SK-N-MC (cell line): ENCODE results near the gene SDK2.

Experiments
- DNase-seq: peaks from one replicate; pipeline ENCODE4 v3.0.0-alpha.2; 2011; ENCODE audit warnings: low read depth, low spot score
- H3K27ac ChIP-seq: fragments of 200-600 bp; sonication (generic); 2 replicates; pipeline ENCODE4 v1.5.1; 2016; ENCODE audit warnings: mixed run types
- H3K36me3 ChIP-seq: fragments of 200-600 bp; sonication (generic); 2 replicates; pipeline ENCODE4 v1.6.1; 2017; ENCODE audit warnings: antibody characterized with exemption, low read length, mixed read lengths; ENCODE audit not compliant: insufficient read depth
- H3K4me3 ChIP-seq: fragments of 200-600 bp; sonication (generic); 2 replicates; pipeline ENCODE4 v1.5.1; 2016
- H3K9ac ChIP-seq: fragments of 200-600 bp; sonication (generic); 2 replicates; pipeline ENCODE4 v1.8.0; 2017; ENCODE audit warnings: mixed run types, mixed read lengths; ENCODE audit not compliant: insufficient read length
- H3K9me3 ChIP-seq: fragments of 200-600 bp; sonication (generic); 2 replicates; pipeline ENCODE4 v1.6.1; 2017; ENCODE audit warnings: low read depth, mild to moderate bottlenecking, antibody characterized with exemption, low read length, moderate library complexity, mixed read lengths
- EZH2 ChIP-seq: fragments of 200-600 bp; sonication (generic); IDR thresholded peaks from one replicate; pipeline ENCODE4 v1.6.1; 2017; ENCODE audit warnings: antibody characterized with exemption
- FOXP2 ChIP-seq: optimal IDR thresholded peaks from 2 replicates; pipeline ENCODE3; 2011; ENCODE audit warnings: mild to moderate bottlenecking, moderate library complexity; ENCODE audit not compliant: insufficient read depth; ENCODE audit errors: extremely low read length, control extremely low read depth
- POLR2AphosphoS5 ChIP-seq: IDR thresholded peaks from 2 replicates; pipeline ENCODE4 v1.6.1; 2012; ENCODE audit warnings: mild to moderate bottlenecking, low read depth, low read length, borderline replicate concordance

The SDK2 gene

GRCh38 chr17:73508057-73508930 lies 136.0 kb downstream of the SDK2 start:
- DNase-seq: no peak

GRCh38 chr17:73506470-73507435 lies 137.5 kb downstream of the SDK2 start:
- Histone ChIP-seq H3K36me3 (no peaks in the 10 kb centered on the region), H3K9me3 (no peaks in the 10 kb centered on the region), H3K27ac (no peak overlapping the region), H3K4me3 (no peak overlapping the region), H3K9ac (no peak overlapping the region)
- TF ChIP-seq FOXP2 (no peak), EZH2 (no peak), POLR2AphosphoS5 (no peak)
- DNase-seq: no peak

More at GRCh38 chr17:73508057-73508930, 136.0 kb downstream of the SDK2 start:
- Histone ChIP-seq H3K4me3 (no peak overlapping the region), H3K9ac (no peak overlapping the region), H3K9me3 (no peaks in the 10 kb centered on the region), H3K27ac (no peak overlapping the region), H3K36me3 (no peaks in the 10 kb centered on the region)
- TF ChIP-seq POLR2AphosphoS5 (no peak), EZH2 (no peak), FOXP2 (no peak)

- Histone ChIP-seq H3K27ac (no peak overlapping the region), H3K9me3 (no peaks in the 10 kb centered on the region), H3K36me3 (no peaks in the 10 kb centered on the region), H3K9ac (no peak overlapping the region), H3K4me3 (no peak overlapping the region)
- TF ChIP-seq FOXP2: no peak
- TF ChIP-seq EZH2: no peak
- TF ChIP-seq POLR2AphosphoS5: no peak
- no peak for DNase-seq
Observed at GRCh38 chr17:73503560-73503959, 140.7 kb downstream of the SDK2 start.

GRCh38 chr17:73500414-73500999 lies 143.7 kb downstream of the SDK2 start:
- H3K36me3 ChIP-seq: no peaks in the 10 kb centered on the region
- H3K9me3 ChIP-seq: no peaks in the 10 kb centered on the region
- no peak overlapping the region for H3K4me3 ChIP-seq
- TF ChIP-seq POLR2AphosphoS5 (no peak), EZH2 (no peak), FOXP2 (no peak)
- no peak for DNase-seq
- H3K27ac ChIP-seq: no peak overlapping the region
- H3K9ac ChIP-seq: no peak overlapping the region

- no peak overlapping the region for H3K4me3 ChIP-seq
- H3K27ac ChIP-seq: no peak overlapping the region
- H3K36me3 ChIP-seq: no peaks in the 10 kb centered on the region
- no peak for TF ChIP-seq FOXP2
- no peak for TF ChIP-seq EZH2
- no peak for TF ChIP-seq POLR2AphosphoS5
- DNase-seq: no peak
- no peaks in the 10 kb centered on the region for H3K9me3 ChIP-seq
- H3K9ac ChIP-seq: no peak overlapping the region
Observed at GRCh38 chr17:73498886-73499554, 145.2 kb downstream of the SDK2 start.

- no peak for DNase-seq
- no peak for TF ChIP-seq EZH2
- TF ChIP-seq POLR2AphosphoS5: no peak
- no peak for TF ChIP-seq FOXP2
- Histone ChIP-seq H3K9me3 (no peaks in the 10 kb centered on the region), H3K4me3 (no peak overlapping the region), H3K27ac (no peak overlapping the region), H3K36me3 (no peaks in the 10 kb centered on the region), H3K9ac (no peak overlapping the region)
Observed at GRCh38 chr17:73498176-73498575, 146.1 kb downstream of the SDK2 start.

- Histone ChIP-seq H3K27ac (no peak overlapping the region), H3K36me3 (no peaks in the 10 kb centered on the region), H3K9ac (no peak overlapping the region), H3K4me3 (no peak overlapping the region), H3K9me3 (no peaks in the 10 kb centered on the region)
- no peak for TF ChIP-seq FOXP2
- no peak for TF ChIP-seq POLR2AphosphoS5
- no peak for DNase-seq
Observed at GRCh38 chr17:73497721-73498120, 146.5 kb downstream of the SDK2 start.
